ENCODE results near the gene PRSS36. TPM values are rescaled to one million over a fixed set of nuclear protein-coding genes. Genes with fewer than 3 reads are reported as not detected.

Gene PRSS36
- total and polyA plus RNA-seq, 9 of the 15 experiments (the other 6 are each of a cell fraction or from before 2014, with no cell fraction given), result 0.09 to 1.2 (median 0.54) TPM; not detected in 2

GRCh38 chr16:31179747-31180459 lies 30.0 kb upstream of the PRSS36 start, which contains the start of gene FUS (continued):
- TF ChIP-seq BCLAF1 (IDR thresholded peaks at IDR 0.05; ENCODE audit: borderline replicate concordance in 1 of 2, control insufficient read depth in 1 of 2, low read depth in 2 of 2, low read length in 1 of 2) (peak in 1 of 2 experiments; percentile 100; a peak in 2 of 4 replicates), IRF2 (CRISPR knock-in tag; IDR thresholded peaks at IDR 0.05) (no peak), SREBF1 (IDR thresholded peaks at IDR 0.05; ENCODE audit: borderline replicate concordance, low read depth, low read length) (peak; percentile 93; the same call in 1 of the 2 replicates), ZNF766 (CRISPR knock-in tag; conservative IDR thresholded peaks at IDR 0.05) (no peak; the same call in 1 of the 2 replicates), NFIC (IDR thresholded peaks at IDR 0.05) (peak; percentile 83), CTCF (IDR thresholded peaks at IDR 0.05 in 2 of 3, conservative IDR thresholded peaks at IDR 0.05 in 1 of 3; ENCODE audit: insufficient read depth in 2 of 3, low read depth in 1 of 3, low read length in 3 of 3) (peak in 2 of 3 experiments; percentile 4 to 5; a peak in 1 of 6 replicates), EWSR1 (IDR thresholded peaks at IDR 0.05; ENCODE audit: borderline replicate concordance, low read depth, partially characterized antibody) (no peak), HDAC3 (IDR thresholded peaks at IDR 0.05; ENCODE audit: borderline replicate concordance, partially characterized antibody) (peak; percentile 49), ZNF57 (CRISPR knock-in tag; IDR thresholded peaks at IDR 0.05) (no peak), MITF (IDR thresholded peaks at IDR 0.05) (no peak), KHSRP (IDR thresholded peaks at IDR 0.05) (no peak), RCOR1 (IDR thresholded peaks at IDR 0.05; ENCODE audit: borderline replicate concordance in 1 of 2, low read depth in 2 of 2, low read length in 2 of 2) (peak in 1 of 2 experiments; percentile 59; a peak in 1 of 4 replicates), FOXJ2 (tag; IDR thresholded peaks at IDR 0.05) (peak; percentile 66; the same call in 1 of the 2 replicates), GMEB1 (CRISPR knock-in tag; IDR thresholded peaks at IDR 0.05) (peak; percentile 81), CEBPG (CRISPR knock-in tag; IDR thresholded peaks at IDR 0.05) (no peak), CEBPG (tag; conservative IDR thresholded peaks at IDR 0.05 in 1 of 2, IDR thresholded peaks at IDR 0.05 in 1 of 2) (no peak), HMG20B (CRISPR knock-in tag; IDR thresholded peaks at IDR 0.05) (peak; percentile 83; the same call in 1 of the 2 replicates), GTF2A2 (tag; IDR thresholded peaks at IDR 0.05) (peak; percentile 98)

All from K562 (cell line).